ENCODE results near the gene CDKL1.

GRCh38 chr14:50308363-50308915 lies 88.2 kb downstream of the CDKL1 start:
- no peak for TF ChIP-seq CTCF (conservative IDR thresholded peaks at IDR 0.05 in 1 of 2, IDR thresholded peaks at IDR 0.05 in 1 of 2; ENCODE audit: low read depth in 1 of 2, low read length in 2 of 2)
- TF ChIP-seq EZH2 (IDR thresholded peaks at IDR 0.05; ENCODE audit: low read length, missing control alignments) = no peak
